ENCODE measurements around the gene CRYBG1. TPM values are rescaled to one million over a fixed set of nuclear protein-coding genes. Genes with fewer than 3 reads are reported as not detected.
A peak's percentile ranks its signal among the peaks of the same experiment; 100 is the strongest.

Gene CRYBG1
- total and polyA plus RNA-seq, 10 of the 15 experiments (the other 5 are each of a cell fraction or from before 2014, with no cell fraction given) = 6.5 to 57.0 (median 25.2) TPM

GRCh38 chr6:106529438-106529837 lies 168.9 kb downstream of the CRYBG1 start (continued):
- no peak for TF ChIP-seq ZBTB40 (IDR thresholded peaks at IDR 0.05; ENCODE audit: borderline replicate concordance)

- Histone ChIP-seq H3K36me3 (ENCODE audit: control insufficient read depth in 2 of 2, insufficient read depth in 2 of 2, low read length in 1 of 2) (peaks cover 0 to 44% of the 10 kb centered on the region in 2 experiments; a peak in 3 of 4 replicates), H3K27ac (ENCODE audit: control insufficient read depth, insufficient read depth) (no peak overlapping the region), H4K20me1 (ENCODE audit: control insufficient read depth, insufficient read depth) (no peaks in the 10 kb centered on the region), H3K9ac (ENCODE audit: control insufficient read depth, insufficient read depth, low read length) (no peak overlapping the region), H3K4me1 (ENCODE audit: control insufficient read depth, insufficient read depth, low read length) (peaks cover 22% of the 10 kb centered on the region), H3K4me2 (ENCODE audit: control insufficient read depth, insufficient read depth) (no peak overlapping the region), H3K79me2 (ENCODE audit: control insufficient read depth, insufficient read depth, low read length) (peaks cover 33% of the 10 kb centered on the region), H3K4me3 (no peak overlapping the region), H3K9me3 (replicated peaks; ENCODE audit: control insufficient read depth, insufficient read depth, low read length) (no peaks in the 10 kb centered on the region), H3K27me3 (replicated peaks in 1 of 2; ENCODE audit: control insufficient read depth in 2 of 2, insufficient read depth in 2 of 2, low read length in 1 of 2) (no peaks in the 10 kb centered on the region), H2AFZ (ENCODE audit: control insufficient read depth, low read depth, low read length) (no peak overlapping the region)
- TSS peak; percentile 4 for BruUV-seq (replicated peaks)
- ChIA-PET SMC1A (ENCODE audit: uncharacterized antibody, unreplicated experiment) (interaction anchor here (0.9 to 2.0 kb wide), 3 partner anchors 9 to 37 kb away, joined by 3 to 7 read pairs (median 3); no protein-coding TSS in a partner anchor), CTCF (interaction anchor here (1.6 kb wide), 1 partner anchor 14 kb away, joined by 6 read pairs; no protein-coding TSS in a partner anchor), RAD21 (ENCODE audit: unreplicated experiment) (interaction anchor here (0.8 kb wide), 2 partner anchors 11 to 36 kb away, joined by 3 read pairs; no protein-coding TSS in a partner anchor), POLR2A (no interaction called here)
- FAIRE-seq (no peak), ATAC-seq (no peak), DNase-seq (ENCODE audit: low read depth, low spot score) (no peak)
- intact Hi-C loops (cut with micrococcal nuclease; ENCODE audit: unreplicated experiment) = no loop called here
- TF ChIP-seq CHD1 (IDR thresholded peaks at IDR 0.05; ENCODE audit: low read depth, low read length) (no peak), PKNOX1 (IDR thresholded peaks at IDR 0.05) (no peak), SIX5 (IDR thresholded peaks at IDR 0.05; ENCODE audit: low read depth, low read length, severe bottlenecking) (no peak), SMAD5 (IDR thresholded peaks at IDR 0.05; ENCODE audit: low read depth) (no peak), STAT3 (IDR thresholded peaks at IDR 0.05; ENCODE audit: low read depth, low read length) (no peak), BCL11A (IDR thresholded peaks at IDR 0.05; ENCODE audit: low read depth, low read length) (no peak), TCF7 (IDR thresholded peaks at IDR 0.05; ENCODE audit: borderline replicate concordance) (no peak), NR2F1 (conservative IDR thresholded peaks at IDR 0.05) (no peak), BCL3 (IDR thresholded peaks at IDR 0.05; ENCODE audit: borderline replicate concordance, insufficient read depth, low read depth, low read length, poor library complexity, severe bottlenecking) (no peak), TAF1 (IDR thresholded peaks at IDR 0.05; ENCODE audit: borderline replicate concordance, low read depth, low read length) (no peak), ATF7 (IDR thresholded peaks at IDR 0.05; ENCODE audit: low read depth) (no peak), ZNF207 (IDR thresholded peaks at IDR 0.05; ENCODE audit: borderline replicate concordance) (no peak), BRCA1 (IDR thresholded peaks at IDR 0.05; ENCODE audit: low read depth, low read length) (no peak), ASH2L (IDR thresholded peaks at IDR 0.05; ENCODE audit: borderline replicate concordance, low read depth) (no peak), YBX1 (IDR thresholded peaks at IDR 0.05) (no peak), PAX5 (IDR thresholded peaks at IDR 0.05; ENCODE audit: borderline replicate concordance, low read depth, low read length) (no peak), TARDBP (IDR thresholded peaks at IDR 0.05; ENCODE audit: borderline replicate concordance) (no peak), ZBED1 (IDR thresholded peaks at IDR 0.05; ENCODE audit: borderline replicate concordance) (no peak), SP1 (IDR thresholded peaks at IDR 0.05; ENCODE audit: low read depth, low read length) (no peak)
- in situ Hi-C loops (cut with MboI) = no loop called here
- 83% methylated on average over 1 of the region's 1 CpG for WGBS (ENCODE audit: insufficient coverage, insufficient replicate concordance, low lambda C conversion rate, missing lambda C conversion rate)
Observed at GRCh38 chr6:106530026-106530425, 169.5 kb downstream of the CRYBG1 start.
